MCF 10A (cell line): ENCODE results near the gene ARPC1B. TPM values are rescaled to one million over a fixed set of nuclear protein-coding genes. Genes with fewer than 3 reads are reported as not detected.

ENCODE experiments used
- BruUV-seq: library from RNA; stranded (reverse); fragments of 400-500 nt; replicated peaks from 2 replicates; lab custom pipeline; 2021; lab: Mats Ljungman, UMichigan
- CTCF ChIA-PET: fragments of 300-600 bp; sonication (Branson Sonifier 250); formaldehyde crosslinking; extraction: SDS; loops from one replicate; lab custom pipeline; 2021; ENCODE audit warnings: antibody characterized with exemption, inconsistent platforms; lab: Yijun Ruan, JAX
- POLR2A ChIA-PET: fragments of 300-600, 350-650 bp; sonication (Branson Sonifier 250); formaldehyde crosslinking; extraction: SDS; loops from one replicate; lab custom pipeline; 2020; ENCODE audit warnings: antibody characterized with exemption, inconsistent platforms; lab: Yijun Ruan, JAX
- DNase-seq: peaks from one replicate; pipeline ENCODE4 v3.0.0-alpha.2; 2018; ENCODE audit not compliant: unreplicated experiment
- H3K27ac Mint-ChIP-seq: one replicate; pipeline ENCODE4 v1.8.0; 2022; ENCODE audit warnings: mild to moderate bottlenecking, low read depth, mixed read lengths; ENCODE audit not compliant: unreplicated experiment
- H3K27me3 Mint-ChIP-seq: one replicate; pipeline ENCODE4 v1.8.0; 2022; ENCODE audit warnings: mixed read lengths; ENCODE audit not compliant: insufficient read depth, unreplicated experiment
- H3K36me3 Mint-ChIP-seq: one replicate; pipeline ENCODE4 v1.8.0; 2022; ENCODE audit warnings: mild to moderate bottlenecking, moderate library complexity, mixed read lengths; ENCODE audit not compliant: insufficient read depth, unreplicated experiment
- H3K4me1 Mint-ChIP-seq: one replicate; pipeline ENCODE4 v1.8.0; 2022; ENCODE audit warnings: mixed read lengths; ENCODE audit not compliant: insufficient read depth, unreplicated experiment
- H3K4me3 Mint-ChIP-seq: one replicate; pipeline ENCODE4 v1.8.0; 2022; ENCODE audit warnings: mild to moderate bottlenecking, moderate library complexity, mixed read lengths; ENCODE audit not compliant: unreplicated experiment
- H3K9me3 Mint-ChIP-seq: one replicate; pipeline ENCODE4 v1.8.0; 2022; ENCODE audit warnings: mixed read lengths; ENCODE audit not compliant: unreplicated experiment
- CTCF ChIP-seq: fragments of 200-600 bp; IDR thresholded peaks from one replicate; pipeline ENCODE4 v1.8.0; 2022; ENCODE audit warnings: antibody characterized with exemption, mild to moderate bottlenecking; ENCODE audit not compliant: unreplicated experiment
- intact Hi-C: fragments of 100-400 bp; cut with micrococcal nuclease; formaldehyde crosslinking; loops from 2 replicates; pipeline ENCODE4 v1.14.1; 2022
- total RNA-seq: library from RNA; stranded (reverse); gene quantifications from 2 replicates; pipeline ENCODE4 v1.2.3, GENCODE V29; 2022

Gene ARPC1B
- total RNA-seq, 1 experiment from 2014 or later, result 174 TPM

GRCh38 chr7:99406557-99406956 is 32.0 kb downstream of the ARPC1B start:
- peak overlapping the region; percentile 97 for H3K4me3 Mint-ChIP-seq
- no peak for TF ChIP-seq CTCF
- no peaks in the 10 kb centered on the region for H3K9me3 Mint-ChIP-seq
- POLR2A ChIA-PET, result interaction anchor here (0.6 to 4.0 kb wide), 11 partner anchors 7 to 307 kb away, joined by 3 to 46 read pairs (median 5); no protein-coding TSS in a partner anchor
- H3K36me3 Mint-ChIP-seq, result peaks cover 66% of the 10 kb centered on the region
- CTCF ChIA-PET, result interaction anchor here (0.5 to 1.6 kb wide), 3 partner anchors 8 to 431 kb away, joined by 3 to 6 read pairs (median 4); no protein-coding TSS in a partner anchor
- no TSS peak for BruUV-seq
- no peaks in the 10 kb centered on the region for H3K27me3 Mint-ChIP-seq
- H3K27ac Mint-ChIP-seq, result no peak overlapping the region
- H3K4me1 Mint-ChIP-seq, result peaks cover 30% of the 10 kb centered on the region
- no peak for DNase-seq
- intact Hi-C loops, result no loop called here

- Mint-ChIP-seq H3K4me3 (peak overlapping the region; percentile 97), H3K27me3 (no peaks in the 10 kb centered on the region), H3K36me3 (peaks cover 66% of the 10 kb centered on the region), H3K9me3 (no peaks in the 10 kb centered on the region), H3K4me1 (peaks cover 30% of the 10 kb centered on the region), H3K27ac (peak overlapping the region; percentile 98)
- no peak for TF ChIP-seq CTCF
- DNase-seq, result peak; percentile 67
- intact Hi-C loops, result loop anchor here (2.0 kb wide), 1 partner anchor 29 kb away; no protein-coding TSS in a partner anchor
- ChIA-PET CTCF (interaction anchor here (0.6 to 1.6 kb wide), 5 partner anchors 9 to 266 kb away, joined by 3 to 6 read pairs (median 3); no protein-coding TSS in a partner anchor), POLR2A (interaction anchor here (0.6 to 4.0 kb wide), 29 partner anchors 8 to 1021 kb away, joined by 3 to 46 read pairs (median 5); partner anchors contain the start of genes ARPC1A, ATP5MF, CPSF4 and KPNA7)
- no TSS peak for BruUV-seq
Observed at GRCh38 chr7:99407872-99408378, 33.4 kb downstream of the ARPC1B start.

- no TSS peak for BruUV-seq
- CTCF ChIA-PET, result interaction anchor here (0.6 to 1.6 kb wide), 4 partner anchors 10 to 48 kb away, joined by 3 to 6 read pairs (median 4); no protein-coding TSS in a partner anchor
- Mint-ChIP-seq H3K36me3 (peaks cover 66% of the 10 kb centered on the region), H3K27me3 (no peaks in the 10 kb centered on the region), H3K4me3 (peak within 1 kb of the TSS; percentile 97), H3K4me1 (peaks cover 30% of the 10 kb centered on the region), H3K9me3 (no peaks in the 10 kb centered on the region), H3K27ac (peak within 1 kb of the TSS; percentile 98)
- POLR2A ChIA-PET, result interaction anchor here (0.5 to 4.0 kb wide), 45 partner anchors 9 to 1020 kb away, joined by 3 to 46 read pairs (median 5); partner anchors contain the start of genes ARPC1A, ARPC1B, ATP5MF and CPSF4
- peak; percentile 91 for DNase-seq
- intact Hi-C loops, result loop anchor here (2.0 kb wide), 1 partner anchor 30 kb away; no protein-coding TSS in a partner anchor
- no peak for TF ChIP-seq CTCF
Observed at GRCh38 chr7:99408379-99409191, 34.1 kb downstream of the ARPC1B start, which contains the start of the genes BUD31 and PDAP1. Gene BUD31 (plus strand): TSS chr7:99408969. CDS start chr7:99411093, 2,124 bp downstream. Gene PDAP1 (minus strand): TSS chr7:99408597. CDS start chr7:99408548, 49 bp downstream.
